GM19239 (cell line): ENCODE results near the gene EPHB1.
"Not testable (repeated sequence)": the region's sequence is repeated elsewhere in the genome, so short reads cannot be mapped to it uniquely, and the experiment has no call there.

Experiments
- DNase-seq: peaks from one replicate; pipeline ENCODE4 v3.0.0; 2011; ENCODE audit warnings: low spot score; ENCODE audit not compliant: insufficient read length
- FAIRE-seq: peaks from 2 replicates; lab custom pipeline; 2011; peaks lifted over from hg19 to GRCh38; lab: Jason Lieb, UNC

The EPHB1 gene

GRCh38 chr3:134929976-134930375, 134.9 kb downstream of the EPHB1 start:
- DNase-seq, result no peak
- FAIRE-seq, result no peak

DNA sequence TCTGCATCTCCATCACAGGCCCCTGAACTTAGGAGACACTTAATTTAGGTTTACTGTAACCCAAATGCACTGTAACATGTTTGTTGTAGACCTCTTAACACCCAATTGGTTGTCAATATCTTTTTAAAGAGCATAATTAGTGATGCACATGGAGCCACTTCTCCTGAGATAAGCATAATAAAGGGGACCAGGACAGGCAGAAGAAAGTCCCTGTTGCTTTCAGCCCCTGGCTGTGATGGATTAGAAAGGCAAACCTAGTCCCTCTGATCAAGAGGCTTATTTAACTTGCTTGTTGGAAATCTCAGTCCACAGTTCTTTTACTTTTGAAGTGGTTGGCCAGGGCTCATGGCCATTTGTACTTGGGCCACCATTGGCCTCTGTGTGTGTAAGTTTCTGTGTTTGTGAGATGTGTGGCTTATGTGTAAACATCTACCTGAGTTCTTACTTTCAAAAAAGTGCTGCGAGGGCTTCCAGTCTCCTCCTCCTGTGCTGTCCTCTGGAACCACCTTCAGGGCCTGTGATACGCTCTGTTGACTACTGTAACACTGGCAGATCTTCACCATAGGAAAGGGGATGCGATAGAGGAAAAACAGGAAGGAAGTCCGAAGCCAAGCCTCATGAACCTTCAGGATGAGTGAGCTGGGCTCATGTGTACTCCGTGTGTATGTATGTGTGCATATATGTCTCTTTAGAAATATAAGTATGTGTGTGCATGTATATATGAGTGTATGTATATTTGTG, 136.2 kb downstream of the EPHB1 start:
- DNase-seq, result no peak
- FAIRE-seq, result no peak

GRCh38 chr3:134932035-134932434, 137.0 kb downstream of the EPHB1 start:
- DNase-seq (no peak), FAIRE-seq (no peak)

DNA sequence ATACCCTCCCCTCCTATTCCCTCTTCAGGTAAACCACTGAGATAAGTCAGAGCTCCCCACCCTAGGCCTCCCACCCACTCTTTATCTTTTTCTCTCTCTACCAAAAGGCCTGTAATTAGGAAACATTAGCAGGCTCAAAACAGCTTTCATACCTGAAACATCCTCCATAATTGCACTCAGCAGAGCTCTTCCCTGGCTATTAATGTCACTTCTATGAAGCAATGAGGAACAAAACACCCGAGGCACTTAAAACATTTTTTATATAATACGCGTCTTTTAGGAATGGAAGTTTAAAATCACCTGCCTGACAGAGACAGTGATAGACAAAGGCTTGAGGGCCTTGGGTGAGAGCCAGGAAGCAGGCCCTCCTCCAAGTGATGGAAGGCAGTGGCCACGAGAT, 138.9 kb downstream of the EPHB1 start:
- no peak for FAIRE-seq
- no peak for DNase-seq

DNA sequence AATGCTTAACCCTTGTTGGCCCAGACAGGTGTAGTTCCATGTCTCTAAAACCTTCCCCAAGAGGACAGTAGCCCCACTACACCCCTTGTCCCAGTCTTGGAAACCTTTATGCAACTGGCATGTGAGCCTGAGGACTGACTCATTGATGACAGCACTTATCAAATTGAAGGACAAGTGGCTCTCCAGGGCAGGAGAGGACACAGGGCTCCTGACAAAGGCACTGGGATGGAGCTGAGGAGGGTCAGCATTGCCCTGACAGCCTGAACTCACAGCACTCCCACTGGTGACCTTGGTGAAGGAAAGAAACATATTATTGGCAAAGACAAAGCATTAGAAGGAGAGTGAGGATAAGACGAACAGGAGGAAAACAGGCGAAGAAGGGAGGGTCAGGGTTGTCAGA, 139.9 kb downstream of the EPHB1 start:
- DNase-seq (no peak), FAIRE-seq (no peak)

DNA sequence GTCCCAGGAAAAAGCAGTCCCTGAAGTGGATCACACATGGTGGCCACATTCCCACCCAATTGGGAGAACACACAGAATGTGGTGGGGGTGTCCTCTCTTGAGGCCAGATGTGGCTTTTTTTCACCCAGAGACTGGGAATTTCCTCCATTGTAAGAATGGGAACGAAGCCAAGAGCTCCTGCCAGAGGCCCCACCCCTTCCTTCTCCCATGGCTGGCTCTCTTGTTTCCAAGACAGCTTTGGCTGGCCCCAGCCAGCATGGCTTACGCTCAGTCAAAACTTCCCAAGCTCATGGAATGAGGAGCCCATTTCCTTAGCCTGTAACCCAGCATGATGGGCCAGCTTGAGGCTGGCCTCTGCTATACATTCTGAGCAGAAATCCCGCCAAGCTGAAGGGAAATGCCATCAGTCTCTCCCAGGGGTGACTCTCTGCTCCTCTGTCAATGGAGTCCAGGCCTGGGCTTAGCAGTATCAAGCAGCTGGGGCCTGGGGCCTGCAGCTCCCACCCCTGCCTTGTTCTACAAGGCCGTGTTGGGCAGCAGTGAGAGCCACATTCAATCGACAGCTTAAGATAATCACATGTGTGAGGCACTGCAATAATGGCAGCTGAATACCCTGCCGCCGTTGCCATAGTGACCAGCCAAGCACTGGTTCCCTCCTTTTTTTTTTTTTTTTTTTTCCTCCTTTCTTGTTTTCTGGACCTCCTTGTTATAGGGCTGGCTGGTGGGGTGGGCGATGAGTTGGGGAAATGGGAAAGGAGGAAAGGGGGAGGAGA, 142.4 kb downstream of the EPHB1 start:
- DNase-seq, result no peak
- FAIRE-seq, result no peak

DNA sequence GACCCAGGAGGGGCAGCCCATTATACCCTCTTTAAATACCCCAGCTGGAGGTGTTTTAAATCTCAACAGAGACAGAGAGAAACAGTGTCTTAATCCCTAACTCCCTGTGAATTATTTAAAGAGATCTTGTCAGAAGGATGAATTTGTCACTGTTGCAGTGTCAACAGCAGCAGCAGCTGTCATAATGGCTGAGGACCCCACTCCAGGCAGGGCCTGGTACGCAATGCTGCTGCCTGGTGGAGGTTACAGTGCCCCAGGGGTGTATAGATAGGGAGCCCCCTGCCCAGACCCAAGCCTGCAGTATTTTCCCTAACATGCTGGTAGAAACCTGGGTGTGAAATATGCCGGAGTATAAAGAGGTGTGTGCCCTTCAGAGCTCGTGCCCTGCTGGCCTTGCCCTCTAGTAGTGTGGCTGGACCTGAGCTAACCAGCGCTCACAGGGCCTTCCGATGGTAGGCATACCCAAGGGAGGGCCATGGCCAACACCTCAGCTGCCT, 143.0 kb downstream of the EPHB1 start:
- FAIRE-seq, result no peak
- no peak for DNase-seq

DNA sequence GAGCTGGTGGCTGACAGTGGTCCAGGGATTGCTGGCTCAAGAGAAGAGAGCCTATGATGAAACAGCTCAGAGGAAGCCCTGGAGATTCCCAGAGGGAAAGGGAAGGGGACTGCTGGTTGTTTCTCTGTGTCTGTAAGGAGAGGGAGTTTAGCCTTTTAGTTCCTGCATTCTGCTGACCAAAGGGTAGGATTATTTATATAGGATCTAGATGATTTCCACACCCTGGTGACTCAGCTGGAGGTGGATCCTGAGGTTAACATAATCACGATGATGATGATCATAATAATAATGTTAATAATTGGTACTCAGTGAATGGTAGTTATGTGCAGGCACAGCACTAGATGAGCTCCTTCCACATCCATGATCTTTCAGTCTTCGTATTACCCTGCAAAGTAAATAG, 144.9 kb downstream of the EPHB1 start:
- FAIRE-seq (no peak), DNase-seq (no peak)

DNA sequence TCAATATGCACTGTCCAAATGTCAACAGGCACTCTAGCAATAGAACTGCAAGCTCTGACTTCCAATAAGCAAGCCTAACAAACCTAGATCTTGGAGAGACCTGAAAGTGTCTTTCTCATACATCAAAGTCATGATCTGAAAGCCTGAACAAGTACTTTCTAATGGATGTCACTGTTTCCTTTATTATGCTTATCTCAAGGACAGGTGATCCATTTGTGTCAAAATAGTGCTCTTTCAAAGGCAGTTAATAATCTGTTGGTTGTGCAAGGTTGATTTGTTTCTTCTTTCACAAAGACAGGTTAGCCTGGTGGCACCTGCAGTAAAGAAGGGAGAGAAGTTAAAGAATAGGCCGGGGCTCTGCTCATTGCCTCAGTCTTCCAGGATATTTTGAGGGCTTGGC, 146.8 kb downstream of the EPHB1 start:
- DNase-seq, result no peak
- FAIRE-seq, result no peak

DNA sequence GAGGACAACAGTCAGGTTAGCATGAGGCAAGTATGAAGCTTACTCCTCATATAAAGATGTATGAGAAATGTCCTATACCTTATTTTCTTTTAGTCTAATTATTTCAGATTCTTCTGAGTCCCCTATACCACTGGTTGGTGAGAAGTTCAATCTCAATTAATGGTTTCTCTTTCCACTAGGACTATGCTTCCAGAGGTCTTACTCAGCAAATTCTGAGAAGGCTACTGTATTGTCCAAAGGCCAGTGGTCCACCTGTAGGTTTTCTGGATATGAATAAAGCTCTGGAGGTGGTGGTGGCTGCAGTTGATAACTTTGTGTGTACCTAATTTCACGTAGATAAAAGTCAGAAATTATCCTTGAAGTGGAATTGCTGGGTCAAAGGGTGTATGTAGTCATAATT, 149.4 kb downstream of the EPHB1 start:
- FAIRE-seq, result no peak
- no peak for DNase-seq

DNA sequence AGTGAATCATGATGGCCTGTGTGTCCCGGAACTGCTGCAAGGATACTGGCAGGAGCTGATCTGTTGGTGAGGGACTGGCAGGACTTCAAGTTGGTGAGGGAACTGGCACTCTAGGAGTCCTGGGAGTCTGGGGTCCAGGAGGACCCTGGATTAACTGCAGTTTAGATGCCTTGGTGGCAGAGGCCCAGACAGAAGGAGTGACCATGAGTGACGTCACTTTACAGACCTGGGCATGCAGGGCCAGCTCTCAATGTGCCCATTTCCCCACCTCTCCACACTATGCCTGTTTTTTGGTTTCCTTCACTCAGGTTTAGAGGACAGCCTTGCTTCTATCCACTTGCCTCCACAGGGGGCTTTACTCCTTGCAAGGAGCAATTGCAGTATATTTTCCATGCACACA, 154.1 kb downstream of the EPHB1 start:
- no peak for FAIRE-seq
- DNase-seq, result no peak

GRCh38 chr3:134952371-134952770, 157.3 kb downstream of the EPHB1 start:
- FAIRE-seq (no peak), DNase-seq (no peak)

DNA sequence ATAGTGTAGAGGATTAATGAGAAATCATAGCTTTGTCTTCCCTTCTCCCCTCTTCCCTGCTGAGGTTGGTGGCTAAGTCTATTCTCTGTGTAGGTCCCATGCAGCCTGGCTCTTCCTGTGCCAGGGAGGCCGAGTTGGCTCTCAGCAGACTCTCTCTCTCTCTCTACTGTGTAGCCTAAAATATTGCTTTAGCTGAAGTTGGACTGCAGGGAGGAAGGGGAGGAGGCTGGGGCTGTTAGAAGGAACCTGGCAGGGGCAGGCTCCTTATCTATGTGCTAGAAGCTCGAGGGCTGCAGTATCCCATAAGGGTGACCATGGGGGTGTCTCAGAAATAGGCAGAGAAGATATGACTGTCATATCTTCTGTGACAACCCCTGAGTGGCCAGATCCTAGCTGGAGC, 160.8 kb downstream of the EPHB1 start:
- FAIRE-seq (no peak), DNase-seq (no peak)

DNA sequence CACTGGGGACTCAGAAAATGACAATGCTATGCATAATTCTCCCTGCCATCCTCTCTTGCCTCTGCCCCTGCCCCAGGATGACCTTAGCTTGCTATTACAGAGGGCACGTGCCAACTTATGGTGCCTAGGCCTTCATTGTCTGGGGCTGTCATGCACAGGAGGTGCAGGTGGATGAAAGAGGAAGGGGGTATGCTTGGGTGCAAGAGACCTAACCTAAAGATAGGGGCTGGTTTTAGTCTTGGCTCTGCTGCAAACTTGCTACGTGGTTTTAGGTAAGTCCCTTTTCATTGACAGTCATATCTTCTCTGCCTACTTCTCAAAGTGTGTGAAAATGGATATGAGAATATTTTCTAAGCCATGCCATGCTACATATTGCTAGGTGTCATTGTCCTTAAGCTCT, 161.3 kb downstream of the EPHB1 start:
- DNase-seq (no peak), FAIRE-seq (no peak)

DNA sequence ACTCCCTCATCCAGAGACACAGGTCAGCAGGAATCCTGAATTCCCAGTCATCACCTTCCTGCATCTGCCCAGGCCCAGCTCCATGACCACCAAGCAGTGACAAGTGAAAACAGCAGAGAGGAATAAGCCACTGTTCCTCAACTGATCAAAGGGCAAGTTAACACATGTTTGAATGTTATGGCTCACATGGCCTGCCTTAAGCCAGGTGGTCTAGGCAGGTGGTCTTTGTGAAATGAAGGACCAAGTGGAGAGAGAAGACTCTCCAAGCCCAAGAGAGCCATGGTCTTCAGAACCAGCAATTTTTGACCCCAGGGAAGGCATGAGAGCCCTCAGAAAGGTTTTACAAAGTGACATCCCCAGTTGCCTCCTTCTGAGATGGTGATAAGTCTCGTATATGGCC, 161.8 kb downstream of the EPHB1 start:
- no peak for FAIRE-seq
- DNase-seq, result no peak

DNA sequence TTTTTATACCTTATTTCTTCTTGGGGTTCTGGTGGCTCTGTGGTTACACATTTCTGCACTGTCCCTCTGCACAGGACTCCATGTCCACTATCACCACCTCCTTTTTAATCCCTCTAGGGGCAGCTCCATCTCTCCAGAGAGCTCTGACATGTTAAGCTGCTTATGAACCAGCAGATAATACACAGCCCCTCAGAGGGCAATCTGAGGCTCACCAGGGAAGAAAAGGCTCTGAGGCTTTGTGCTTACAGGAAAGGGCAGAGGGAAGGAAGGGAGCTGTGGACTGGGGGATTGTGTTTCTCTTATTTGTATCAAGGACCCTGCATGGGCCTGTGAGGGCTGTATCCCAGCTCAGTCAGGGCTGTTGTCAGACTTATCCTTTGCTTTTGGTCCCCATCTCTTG, 164.5 kb downstream of the EPHB1 start:
- FAIRE-seq (no peak), DNase-seq (no peak)

DNA sequence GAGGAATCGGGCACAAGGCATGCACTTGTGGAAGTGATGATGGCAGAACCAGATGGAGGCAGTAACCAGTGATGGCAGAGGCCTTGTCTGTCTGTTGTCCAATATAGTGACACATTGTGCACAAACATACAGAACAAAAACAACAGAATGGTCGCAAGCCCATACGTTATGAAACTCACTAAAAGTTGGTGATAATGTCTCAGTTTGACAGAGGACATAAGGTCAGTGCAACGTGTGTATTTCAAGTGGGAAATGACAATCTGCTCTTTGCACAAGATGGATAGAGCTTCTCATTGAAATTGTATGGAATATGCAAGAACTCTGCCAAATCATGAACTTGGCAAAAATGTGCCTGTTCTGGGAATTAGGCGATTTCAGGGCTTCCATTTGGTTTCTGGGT, 169.2 kb downstream of the EPHB1 start:
- DNase-seq (no peak), FAIRE-seq (no peak)

DNA sequence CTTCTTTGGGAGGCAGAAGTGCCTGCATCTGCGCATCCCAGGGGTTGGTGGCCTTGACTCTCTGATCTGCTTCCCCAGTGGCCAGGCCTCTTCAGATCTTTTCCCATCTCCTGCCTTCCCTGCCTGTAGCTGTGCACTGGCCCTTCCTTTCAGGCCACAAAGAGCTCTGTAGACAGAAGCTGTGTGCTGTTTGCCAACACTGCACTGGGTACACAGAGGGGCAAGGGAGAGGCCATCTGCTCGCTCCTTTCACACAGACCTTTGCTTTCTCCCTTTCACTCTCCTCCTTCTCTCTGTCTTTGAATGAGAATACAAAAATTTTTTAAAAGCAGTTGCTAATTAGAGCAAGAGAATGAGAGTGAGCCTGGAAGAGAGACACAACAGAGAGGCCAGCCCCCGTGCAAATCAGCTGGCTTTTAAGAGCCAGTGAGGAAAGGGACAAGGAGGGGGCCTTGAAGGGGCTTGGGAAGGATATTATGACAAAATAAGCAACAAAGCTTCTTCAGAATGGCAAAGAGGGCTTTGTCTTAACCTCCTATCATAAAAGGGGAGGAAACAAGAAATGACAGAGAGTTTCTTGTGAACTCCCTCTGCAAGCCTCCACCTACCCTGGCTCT, 170.9 kb downstream of the EPHB1 start:
- DNase-seq (no peak), FAIRE-seq (no peak)

- DNase-seq (no peak), FAIRE-seq (no peak)
These were observed 175.8 kb downstream of the EPHB1 start for GRCh38 chr3:134970895-134971294.

- DNase-seq (no peak), FAIRE-seq (no peak)
These were observed 176.2 kb downstream of the EPHB1 start for GRCh38 chr3:134971306-134971705.

GRCh38 chr3:134971907-134972306, 176.8 kb downstream of the EPHB1 start:
- not testable (repeated sequence) for DNase-seq, FAIRE-seq
